GM19438 (cell line): Measurements from ENCODE around the gene MYBPH.

Experiments
- ATAC-seq: cut with Tn5 transposase; IDR thresholded peaks from one replicate; pipeline ENCODE4 v1.9.1; 2021; ENCODE audit warnings: low read depth; ENCODE audit not compliant: unreplicated experiment

Gene MYBPH, protein sequence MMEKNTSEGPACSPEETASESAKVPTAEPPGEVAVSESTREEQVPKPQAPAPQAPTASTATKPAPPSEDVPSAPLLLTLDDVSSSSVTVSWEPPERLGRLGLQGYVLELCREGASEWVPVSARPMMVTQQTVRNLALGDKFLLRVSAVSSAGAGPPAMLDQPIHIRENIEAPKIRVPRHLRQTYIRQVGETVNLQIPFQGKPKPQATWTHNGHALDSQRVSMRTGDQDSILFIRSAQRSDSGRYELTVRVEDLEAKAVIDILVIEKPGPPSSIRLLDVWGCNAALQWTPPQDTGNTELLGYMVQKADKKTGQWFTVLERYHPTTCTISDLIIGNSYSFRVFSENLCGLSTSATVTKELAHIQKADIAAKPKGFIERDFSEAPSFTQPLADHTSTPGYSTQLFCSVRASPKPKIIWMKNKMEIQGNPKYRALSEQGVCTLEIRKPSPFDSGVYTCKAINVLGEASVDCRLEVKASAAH

GRCh38 chr1:203175237-203175826 is at the start of gene MYBPH:
MYBPH (minus strand) TSS chr1:203175826; CDS start chr1:203175755, 71 bp downstream.
- ATAC-seq: no peak

DNA sequence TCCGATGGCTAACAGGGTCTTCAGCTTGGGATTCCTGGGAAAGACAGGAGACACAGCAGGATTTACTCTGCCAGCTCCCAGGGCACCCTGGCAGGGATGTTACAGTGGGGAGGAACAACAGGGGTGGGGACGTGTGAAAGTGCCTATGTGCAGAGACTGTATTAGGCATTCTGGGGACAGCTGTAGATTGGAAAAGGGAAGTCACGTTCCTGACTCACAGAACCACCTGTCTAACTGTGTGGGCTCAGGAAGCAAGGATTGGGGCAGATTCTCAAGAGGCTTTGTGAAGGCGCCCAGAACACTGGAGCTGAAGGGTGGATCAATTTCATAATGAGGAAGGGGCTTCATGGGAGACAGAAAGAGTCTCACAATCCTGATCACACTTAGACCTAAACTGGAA is 49.4 kb upstream of the MYBPH start:
- no peak for ATAC-seq

DNA sequence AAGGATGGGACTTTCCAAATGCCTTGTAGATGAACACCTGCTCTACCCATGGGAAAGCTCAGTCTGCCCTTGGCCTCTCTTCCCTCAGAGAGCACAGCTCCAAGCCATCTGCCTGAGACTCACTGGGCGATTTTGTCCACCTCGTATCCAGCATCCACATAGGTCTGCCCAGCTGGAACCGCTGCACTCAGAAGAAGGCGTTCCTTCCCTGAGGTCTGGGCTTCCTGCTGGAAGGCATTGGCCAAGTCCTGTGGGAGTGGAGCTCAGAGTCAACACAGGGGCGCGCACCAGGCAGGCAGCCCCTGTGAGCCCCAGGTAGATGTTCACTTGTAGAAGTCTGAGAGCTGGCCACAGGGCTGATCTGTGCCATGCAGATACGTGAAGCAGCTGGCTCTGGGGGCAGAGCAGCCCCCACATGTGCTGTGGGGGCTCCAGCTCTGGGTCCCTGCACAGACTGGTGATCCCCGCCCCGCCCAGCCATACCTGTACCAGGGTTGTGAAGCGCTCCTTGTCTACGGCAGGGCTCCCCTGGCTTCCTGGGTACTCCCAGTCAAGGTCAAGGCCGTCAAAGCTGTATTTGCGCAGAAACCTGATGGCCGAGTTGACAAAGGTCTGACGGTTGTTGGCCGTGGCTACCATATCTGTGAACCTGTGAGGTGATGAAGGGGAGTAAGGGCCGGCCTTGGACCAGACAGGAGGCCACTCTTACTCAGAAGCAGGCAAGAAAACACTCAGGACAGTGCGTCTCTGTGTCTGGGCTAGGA is 47.6 kb upstream of the MYBPH start:
- no peak for ATAC-seq

DNA sequence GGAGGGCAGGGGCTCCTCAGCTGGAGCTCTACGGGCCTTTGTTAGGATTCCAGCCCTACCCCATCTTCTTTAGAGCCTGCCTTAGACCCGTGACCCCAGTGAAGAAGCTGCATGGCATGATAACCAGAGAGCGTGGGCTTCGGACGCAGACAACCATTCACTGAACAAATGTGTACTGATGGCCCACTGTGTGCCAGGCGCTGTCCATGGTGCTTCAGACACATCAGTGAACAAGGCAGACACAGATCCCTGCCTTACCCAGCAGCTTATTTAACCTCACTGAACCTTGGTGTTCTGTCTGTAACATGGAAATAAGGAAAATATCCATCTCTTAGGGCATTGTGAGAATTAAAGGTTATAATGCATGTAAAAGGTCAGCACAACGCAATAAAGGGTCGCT is 44.3 kb upstream of the MYBPH start:
- no peak for ATAC-seq

DNA sequence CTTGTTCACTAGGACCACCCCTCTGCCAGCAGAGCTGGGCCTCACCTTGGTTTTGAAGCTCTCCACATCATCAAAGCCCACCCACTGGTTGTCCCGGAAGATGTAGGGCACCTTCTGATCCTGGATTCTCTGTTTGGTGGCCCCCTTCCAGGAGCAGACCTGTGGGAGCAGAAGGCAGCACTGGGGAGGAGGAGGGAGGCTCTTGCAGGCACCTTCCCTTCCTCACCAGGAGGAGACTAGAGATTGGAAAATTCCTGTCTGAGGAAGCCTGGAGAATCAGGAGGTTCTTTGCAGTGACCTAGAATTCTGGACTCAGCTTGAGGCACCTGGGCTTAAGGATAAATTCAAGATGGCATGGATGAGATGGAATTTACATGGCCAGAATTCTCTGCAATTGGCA is 43.5 kb upstream of the MYBPH start:
- ATAC-seq: no peak

- no peak for ATAC-seq
These were observed 42.0 kb upstream of the MYBPH start for GRCh38 chr1:203217668-203218067.

DNA sequence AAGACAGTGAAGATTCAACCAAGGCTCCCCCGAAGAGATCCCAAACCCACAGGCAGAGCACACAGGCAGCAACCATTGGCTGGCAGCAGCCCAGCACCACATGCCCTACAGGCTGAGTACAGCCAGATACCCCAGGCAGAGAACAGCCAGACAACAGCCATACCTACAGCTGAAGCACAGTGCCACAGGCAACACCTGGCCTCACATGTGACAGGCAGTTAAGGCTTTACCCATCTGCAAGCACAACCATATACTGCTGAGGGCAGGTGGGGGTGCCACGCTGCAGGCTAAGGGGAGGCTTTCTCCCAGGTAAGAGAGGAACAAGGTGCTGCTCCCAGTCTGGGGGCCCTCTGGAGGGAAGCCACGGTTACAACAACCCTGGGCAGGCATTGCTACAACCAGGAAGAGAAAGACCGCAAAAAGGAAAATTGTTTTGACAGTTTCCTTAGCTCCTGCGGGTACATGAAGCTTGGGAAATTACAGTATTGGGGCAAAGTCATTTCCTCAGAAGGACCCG is 41.6 kb upstream of the MYBPH start:
- ATAC-seq: no peak

- no peak for ATAC-seq
These were observed 40.9 kb upstream of the MYBPH start for GRCh38 chr1:203216274-203217138.

- ATAC-seq: no peak
These were observed 39.9 kb upstream of the MYBPH start for GRCh38 chr1:203215573-203215972.

GRCh38 chr1:203214871-203215270 is 39.2 kb upstream of the MYBPH start:
- no peak for ATAC-seq

GRCh38 chr1:203213126-203213525 is 37.5 kb upstream of the MYBPH start:
- ATAC-seq: no peak

- ATAC-seq: no peak
These were observed 36.2 kb upstream of the MYBPH start for GRCh38 chr1:203211812-203212211.

GRCh38 chr1:203210988-203211387 is 35.4 kb upstream of the MYBPH start:
- no peak for ATAC-seq

DNA sequence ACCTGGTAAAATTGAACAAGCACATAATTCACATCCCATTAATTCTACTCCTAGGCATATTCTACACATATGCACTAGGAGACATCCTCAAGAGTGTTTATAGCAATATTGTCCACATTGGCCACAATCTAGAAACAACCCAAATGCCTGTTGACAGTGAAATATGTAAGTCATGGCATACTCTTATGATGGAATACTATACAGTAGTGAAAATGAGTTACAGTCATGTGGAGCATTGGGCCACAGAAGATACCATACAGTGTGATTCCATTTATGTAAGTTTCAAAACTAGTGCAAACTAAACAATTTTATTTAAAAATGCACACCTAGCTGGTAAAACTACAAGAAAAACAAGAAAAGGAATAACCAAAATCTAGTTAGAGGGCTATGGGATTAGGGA is 34.7 kb upstream of the MYBPH start:
- ATAC-seq: no peak

- no peak for ATAC-seq
These were observed 32.6 kb upstream of the MYBPH start for GRCh38 chr1:203208181-203208580.

DNA sequence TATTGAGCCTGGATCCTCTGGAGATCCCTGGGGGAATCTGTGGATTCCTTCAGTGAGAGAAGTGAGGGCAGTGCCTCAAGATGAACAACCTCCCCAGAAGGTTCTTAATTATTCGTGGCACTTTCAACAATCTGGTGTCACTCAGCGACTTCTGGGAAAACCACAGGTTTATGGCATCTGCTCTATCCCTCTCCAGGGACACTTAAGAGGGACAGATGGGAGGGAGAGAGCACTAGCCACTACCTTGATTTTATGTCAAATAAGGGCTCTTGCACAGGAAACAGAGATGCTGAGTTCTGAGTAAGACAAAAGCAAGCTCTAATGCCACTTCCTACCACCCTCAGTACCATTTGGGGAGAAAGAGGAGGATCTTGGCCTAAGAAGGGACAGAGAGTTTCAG is 32.1 kb upstream of the MYBPH start:
- no peak for ATAC-seq

DNA sequence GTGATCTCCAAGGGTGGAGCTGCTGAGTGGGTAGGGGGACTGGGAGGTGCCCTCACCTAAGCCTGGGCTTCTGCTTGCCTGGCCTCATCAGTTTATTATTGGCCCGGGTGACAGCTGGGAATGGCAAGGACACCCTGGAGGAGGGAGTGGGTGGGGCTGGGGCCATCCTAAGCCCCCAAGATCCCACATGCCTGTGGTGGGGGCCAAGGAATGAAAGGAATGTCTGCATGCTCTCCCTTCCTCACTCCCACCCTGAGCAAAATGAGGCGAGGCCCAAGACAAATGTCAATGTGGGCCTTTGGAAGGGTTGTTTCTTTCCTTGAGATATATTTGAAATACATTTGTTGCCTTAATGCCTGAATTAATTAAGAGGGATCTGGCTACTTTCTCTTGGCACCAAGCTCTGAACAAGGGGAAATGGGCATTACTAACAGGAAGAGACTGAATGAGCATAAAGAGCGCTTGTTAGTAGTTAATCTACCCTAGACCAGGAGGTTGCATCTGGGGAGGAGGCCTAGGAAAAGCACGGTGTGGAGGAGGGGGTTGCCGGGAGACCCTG is 30.6 kb upstream of the MYBPH start:
- no peak for ATAC-seq

DNA sequence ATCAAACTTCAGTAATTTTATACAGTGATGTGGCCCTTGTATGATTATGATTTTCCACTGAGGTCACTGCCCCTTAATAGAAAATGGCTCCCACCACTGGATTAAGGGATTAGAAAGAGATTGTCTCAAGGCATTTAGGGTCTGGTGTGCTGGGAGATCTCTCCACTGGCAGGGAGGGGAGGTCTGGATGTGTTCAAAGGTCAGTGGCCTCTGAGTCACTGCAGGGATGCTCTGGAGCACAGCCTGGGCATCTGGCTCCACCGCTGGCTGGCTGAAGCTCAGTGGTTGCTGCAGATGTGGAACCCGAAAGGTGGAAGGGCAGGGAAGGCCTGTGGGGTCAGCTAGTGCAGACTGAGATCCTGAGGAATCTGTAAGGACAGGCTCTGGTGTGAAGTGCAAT is 29.1 kb upstream of the MYBPH start:
- ATAC-seq: no peak

- no peak for ATAC-seq
These were observed 27.0 kb upstream of the MYBPH start for GRCh38 chr1:203202431-203203245.
